Fibroblast of lung (primary cell): ENCODE measurements around the gene CDH4.

Experiments used
- CTCF ChIP-seq, 2 donors: IDR thresholded peaks in 1 of 2; conservative IDR thresholded peaks in 1 of 2; 1 replicate in 1 of 2; 2 replicates in 1 of 2; pipeline ENCODE4 v1.5.1; 2011 to 2012; ENCODE audit warnings: low read length in 2 of 2, control low read depth in 1 of 2, inconsistent platforms in 1 of 2, low read depth in 1 of 2, mild to moderate bottlenecking in 1 of 2
- EZH2 ChIP-seq: IDR thresholded peaks from 2 replicates; pipeline ENCODE4 v1.5.1; 2012; ENCODE audit warnings: low read length, control low read depth, mild to moderate bottlenecking; ENCODE audit errors: missing control alignments

GRCh38 chr20:61494763-61495575 is 242.9 kb downstream of the CDH4 start:
- TF ChIP-seq CTCF (conservative IDR thresholded peaks at IDR 0.05 in 1 of 2, IDR thresholded peaks at IDR 0.05 in 1 of 2; ENCODE audit: low read depth in 1 of 2, low read length in 2 of 2) (no peak), EZH2 (no peak)
